ENCODE results near the gene FRMD5. TPM values are rescaled to one million over a fixed set of nuclear protein-coding genes. Genes with fewer than 3 reads are reported as not detected.

FRMD5 gene
- total and polyA plus RNA-seq, 2 experiments from 2014 or later: 5.9 to 10.1 TPM

GRCh38 chr15:43987924-43988323 lies 207.1 kb downstream of the FRMD5 start (continued):
- TF ChIP-seq, protein P1, sequence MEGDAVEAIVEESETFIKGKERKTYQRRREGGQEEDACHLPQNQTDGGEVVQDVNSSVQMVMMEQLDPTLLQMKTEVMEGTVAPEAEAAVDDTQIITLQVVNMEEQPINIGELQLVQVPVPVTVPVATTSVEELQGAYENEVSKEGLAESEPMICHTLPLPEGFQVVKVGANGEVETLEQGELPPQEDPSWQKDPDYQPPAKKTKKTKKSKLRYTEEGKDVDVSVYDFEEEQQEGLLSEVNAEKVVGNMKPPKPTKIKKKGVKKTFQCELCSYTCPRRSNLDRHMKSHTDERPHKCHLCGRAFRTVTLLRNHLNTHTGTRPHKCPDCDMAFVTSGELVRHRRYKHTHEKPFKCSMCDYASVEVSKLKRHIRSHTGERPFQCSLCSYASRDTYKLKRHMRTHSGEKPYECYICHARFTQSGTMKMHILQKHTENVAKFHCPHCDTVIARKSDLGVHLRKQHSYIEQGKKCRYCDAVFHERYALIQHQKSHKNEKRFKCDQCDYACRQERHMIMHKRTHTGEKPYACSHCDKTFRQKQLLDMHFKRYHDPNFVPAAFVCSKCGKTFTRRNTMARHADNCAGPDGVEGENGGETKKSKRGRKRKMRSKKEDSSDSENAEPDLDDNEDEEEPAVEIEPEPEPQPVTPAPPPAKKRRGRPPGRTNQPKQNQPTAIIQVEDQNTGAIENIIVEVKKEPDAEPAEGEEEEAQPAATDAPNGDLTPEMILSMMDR (conservative IDR thresholded peaks at IDR 0.05; ENCODE audit: low read depth in 2 of 2): no peak

GRCh38 chr15:43985976-43986680 lies 208.9 kb downstream of the FRMD5 start:
- Mint-ChIP-seq H3K27me3 (ENCODE audit: insufficient read depth, low read depth, poor library complexity) (peaks cover 2% of the 10 kb centered on the region), H3K27ac (no peak overlapping the region), H3K9me3 (no peaks in the 10 kb centered on the region), H3K4me3 (no peak overlapping the region), H3K36me3 (ENCODE audit: low read depth) (peaks cover 5% of the 10 kb centered on the region; the same call in 2 of the 3 replicates), H3K4me1 (peaks cover 13% of the 10 kb centered on the region)
- no peaks in the 10 kb centered on the region for H3F3A ChIP-seq (replicated peaks; ENCODE audit: low read depth)
- peaks cover 4% of the 10 kb centered on the region; the same call in 1 of the 2 replicates for H4K20me1 ChIP-seq (replicated peaks; ENCODE audit: insufficient read depth)
- H3K4me3 ChIP-seq: no peak overlapping the region
- ATAC-seq (no peak), DNase-seq (ENCODE audit: low spot score) (no peak)
- H3K27me3 ChIP-seq (ENCODE audit: insufficient read depth): no peaks in the 10 kb centered on the region
- no peak overlapping the region for H2AFZ ChIP-seq
- no peaks in the 10 kb centered on the region for H3K36me3 ChIP-seq (ENCODE audit: insufficient read depth)
- H3K4me2 ChIP-seq: no peak overlapping the region
- peaks cover 10% of the 10 kb centered on the region for H3K4me1 ChIP-seq (ENCODE audit: insufficient read depth)
- no peaks in the 10 kb centered on the region for H3K79me2 ChIP-seq (replicated peaks; ENCODE audit: insufficient read depth)
- no peak overlapping the region for H3K27ac ChIP-seq (ENCODE audit: low read depth)
- H3K9me2 ChIP-seq (ENCODE audit: insufficient read depth): no peaks in the 10 kb centered on the region; the same call in 1 of the 2 replicates
- TF ChIP-seq STAT1 (IDR thresholded peaks at IDR 0.05; ENCODE audit: unreplicated experiment) (no peak), EZH2 (IDR thresholded peaks at IDR 0.05; ENCODE audit: low read depth, unreplicated experiment) (no peak), ZNF331 (CRISPR knock-in tag; IDR thresholded peaks at IDR 0.05; ENCODE audit: low read depth) (no peak), EZH2phosphoT487 (IDR thresholded peaks at IDR 0.05; ENCODE audit: unreplicated experiment) (no peak), CREB1 (CRISPR knock-in tag; IDR thresholded peaks at IDR 0.05; ENCODE audit: low read depth) (no peak), ZNF114 (CRISPR knock-in tag; IDR thresholded peaks at IDR 0.05) (no peak), JUNB (IDR thresholded peaks at IDR 0.05; ENCODE audit: unreplicated experiment) (no peak), POLR2AphosphoS5 (IDR thresholded peaks at IDR 0.05; ENCODE audit: low read depth) (no peak), NANOG (IDR thresholded peaks at IDR 0.05; ENCODE audit: borderline replicate concordance) (no peak)
- TF ChIP-seq, protein P2, sequence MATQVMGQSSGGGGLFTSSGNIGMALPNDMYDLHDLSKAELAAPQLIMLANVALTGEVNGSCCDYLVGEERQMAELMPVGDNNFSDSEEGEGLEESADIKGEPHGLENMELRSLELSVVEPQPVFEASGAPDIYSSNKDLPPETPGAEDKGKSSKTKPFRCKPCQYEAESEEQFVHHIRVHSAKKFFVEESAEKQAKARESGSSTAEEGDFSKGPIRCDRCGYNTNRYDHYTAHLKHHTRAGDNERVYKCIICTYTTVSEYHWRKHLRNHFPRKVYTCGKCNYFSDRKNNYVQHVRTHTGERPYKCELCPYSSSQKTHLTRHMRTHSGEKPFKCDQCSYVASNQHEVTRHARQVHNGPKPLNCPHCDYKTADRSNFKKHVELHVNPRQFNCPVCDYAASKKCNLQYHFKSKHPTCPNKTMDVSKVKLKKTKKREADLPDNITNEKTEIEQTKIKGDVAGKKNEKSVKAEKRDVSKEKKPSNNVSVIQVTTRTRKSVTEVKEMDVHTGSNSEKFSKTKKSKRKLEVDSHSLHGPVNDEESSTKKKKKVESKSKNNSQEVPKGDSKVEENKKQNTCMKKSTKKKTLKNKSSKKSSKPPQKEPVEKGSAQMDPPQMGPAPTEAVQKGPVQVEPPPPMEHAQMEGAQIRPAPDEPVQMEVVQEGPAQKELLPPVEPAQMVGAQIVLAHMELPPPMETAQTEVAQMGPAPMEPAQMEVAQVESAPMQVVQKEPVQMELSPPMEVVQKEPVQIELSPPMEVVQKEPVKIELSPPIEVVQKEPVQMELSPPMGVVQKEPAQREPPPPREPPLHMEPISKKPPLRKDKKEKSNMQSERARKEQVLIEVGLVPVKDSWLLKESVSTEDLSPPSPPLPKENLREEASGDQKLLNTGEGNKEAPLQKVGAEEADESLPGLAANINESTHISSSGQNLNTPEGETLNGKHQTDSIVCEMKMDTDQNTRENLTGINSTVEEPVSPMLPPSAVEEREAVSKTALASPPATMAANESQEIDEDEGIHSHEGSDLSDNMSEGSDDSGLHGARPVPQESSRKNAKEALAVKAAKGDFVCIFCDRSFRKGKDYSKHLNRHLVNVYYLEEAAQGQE (IDR thresholded peaks at IDR 0.05; ENCODE audit: unreplicated experiment): no peak
- TF ChIP-seq, protein P3, sequence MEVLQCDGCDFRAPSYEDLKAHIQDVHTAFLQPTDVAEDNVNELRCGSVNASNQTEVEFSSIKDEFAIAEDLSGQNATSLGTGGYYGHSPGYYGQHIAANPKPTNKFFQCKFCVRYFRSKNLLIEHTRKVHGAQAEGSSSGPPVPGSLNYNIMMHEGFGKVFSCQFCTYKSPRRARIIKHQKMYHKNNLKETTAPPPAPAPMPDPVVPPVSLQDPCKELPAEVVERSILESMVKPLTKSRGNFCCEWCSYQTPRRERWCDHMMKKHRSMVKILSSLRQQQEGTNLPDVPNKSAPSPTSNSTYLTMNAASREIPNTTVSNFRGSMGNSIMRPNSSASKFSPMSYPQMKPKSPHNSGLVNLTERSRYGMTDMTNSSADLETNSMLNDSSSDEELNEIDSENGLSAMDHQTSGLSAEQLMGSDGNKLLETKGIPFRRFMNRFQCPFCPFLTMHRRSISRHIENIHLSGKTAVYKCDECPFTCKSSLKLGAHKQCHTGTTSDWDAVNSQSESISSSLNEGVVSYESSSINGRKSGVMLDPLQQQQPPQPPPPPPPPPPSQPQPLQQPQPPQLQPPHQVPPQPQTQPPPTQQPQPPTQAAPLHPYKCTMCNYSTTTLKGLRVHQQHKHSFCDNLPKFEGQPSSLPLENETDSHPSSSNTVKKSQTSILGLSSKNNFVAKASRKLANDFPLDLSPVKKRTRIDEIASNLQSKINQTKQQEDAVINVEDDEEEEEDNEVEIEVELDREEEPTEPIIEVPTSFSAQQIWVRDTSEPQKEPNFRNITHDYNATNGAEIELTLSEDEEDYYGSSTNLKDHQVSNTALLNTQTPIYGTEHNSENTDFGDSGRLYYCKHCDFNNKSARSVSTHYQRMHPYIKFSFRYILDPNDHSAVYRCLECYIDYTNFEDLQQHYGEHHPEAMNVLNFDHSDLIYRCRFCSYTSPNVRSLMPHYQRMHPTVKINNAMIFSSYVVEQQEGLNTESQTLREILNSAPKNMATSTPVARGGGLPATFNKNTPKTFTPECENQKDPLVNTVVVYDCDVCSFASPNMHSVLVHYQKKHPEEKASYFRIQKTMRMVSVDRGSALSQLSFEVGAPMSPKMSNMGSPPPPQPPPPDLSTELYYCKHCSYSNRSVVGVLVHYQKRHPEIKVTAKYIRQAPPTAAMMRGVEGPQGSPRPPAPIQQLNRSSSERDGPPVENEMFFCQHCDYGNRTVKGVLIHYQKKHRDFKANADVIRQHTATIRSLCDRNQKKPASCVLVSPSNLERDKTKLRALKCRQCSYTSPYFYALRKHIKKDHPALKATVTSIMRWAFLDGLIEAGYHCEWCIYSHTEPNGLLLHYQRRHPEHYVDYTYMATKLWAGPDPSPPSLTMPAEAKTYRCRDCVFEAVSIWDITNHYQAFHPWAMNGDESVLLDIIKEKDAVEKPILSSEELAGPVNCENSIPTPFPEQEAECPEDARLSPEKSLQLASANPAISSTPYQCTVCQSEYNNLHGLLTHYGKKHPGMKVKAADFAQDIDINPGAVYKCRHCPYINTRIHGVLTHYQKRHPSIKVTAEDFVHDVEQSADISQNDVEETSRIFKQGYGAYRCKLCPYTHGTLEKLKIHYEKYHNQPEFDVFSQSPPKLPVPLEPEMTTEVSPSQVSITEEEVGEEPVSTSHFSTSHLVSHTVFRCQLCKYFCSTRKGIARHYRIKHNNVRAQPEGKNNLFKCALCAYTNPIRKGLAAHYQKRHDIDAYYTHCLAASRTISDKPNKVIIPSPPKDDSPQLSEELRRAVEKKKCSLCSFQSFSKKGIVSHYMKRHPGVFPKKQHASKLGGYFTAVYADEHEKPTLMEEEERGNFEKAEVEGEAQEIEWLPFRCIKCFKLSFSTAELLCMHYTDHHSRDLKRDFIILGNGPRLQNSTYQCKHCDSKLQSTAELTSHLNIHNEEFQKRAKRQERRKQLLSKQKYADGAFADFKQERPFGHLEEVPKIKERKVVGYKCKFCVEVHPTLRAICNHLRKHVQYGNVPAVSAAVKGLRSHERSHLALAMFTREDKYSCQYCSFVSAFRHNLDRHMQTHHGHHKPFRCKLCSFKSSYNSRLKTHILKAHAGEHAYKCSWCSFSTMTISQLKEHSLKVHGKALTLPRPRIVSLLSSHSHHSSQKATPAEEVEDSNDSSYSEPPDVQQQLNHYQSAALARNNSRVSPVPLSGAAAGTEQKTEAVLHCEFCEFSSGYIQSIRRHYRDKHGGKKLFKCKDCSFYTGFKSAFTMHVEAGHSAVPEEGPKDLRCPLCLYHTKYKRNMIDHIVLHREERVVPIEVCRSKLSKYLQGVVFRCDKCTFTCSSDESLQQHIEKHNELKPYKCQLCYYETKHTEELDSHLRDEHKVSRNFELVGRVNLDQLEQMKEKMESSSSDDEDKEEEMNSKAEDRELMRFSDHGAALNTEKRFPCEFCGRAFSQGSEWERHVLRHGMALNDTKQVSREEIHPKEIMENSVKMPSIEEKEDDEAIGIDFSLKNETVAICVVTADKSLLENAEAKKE (CRISPR knock-in tag; IDR thresholded peaks at IDR 0.05): no peak
- TF ChIP-seq, protein P4, sequence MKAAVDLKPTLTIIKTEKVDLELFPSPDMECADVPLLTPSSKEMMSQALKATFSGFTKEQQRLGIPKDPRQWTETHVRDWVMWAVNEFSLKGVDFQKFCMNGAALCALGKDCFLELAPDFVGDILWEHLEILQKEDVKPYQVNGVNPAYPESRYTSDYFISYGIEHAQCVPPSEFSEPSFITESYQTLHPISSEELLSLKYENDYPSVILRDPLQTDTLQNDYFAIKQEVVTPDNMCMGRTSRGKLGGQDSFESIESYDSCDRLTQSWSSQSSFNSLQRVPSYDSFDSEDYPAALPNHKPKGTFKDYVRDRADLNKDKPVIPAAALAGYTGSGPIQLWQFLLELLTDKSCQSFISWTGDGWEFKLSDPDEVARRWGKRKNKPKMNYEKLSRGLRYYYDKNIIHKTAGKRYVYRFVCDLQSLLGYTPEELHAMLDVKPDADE (IDR thresholded peaks at IDR 0.05): no peak

All from GM23338 (cell line).